ENCODE data around the gene FAM227B. TPM values are rescaled to one million over a fixed set of nuclear protein-coding genes. Genes with fewer than 3 reads are reported as not detected.

Gene FAM227B
- total RNA-seq, 4 donors from 2014 or later, result 2.1 to 8.0 (median 5.1) TPM

- no peak overlapping the region for H3K27ac ChIP-seq
- no peaks in the 10 kb centered on the region for H3K27me3 ChIP-seq
- DNase-seq (ENCODE audit: low spot score in 2 of 2), result no peak
- TF ChIP-seq POLR2A (IDR thresholded peaks at IDR 0.05) (no peak), POLR2AphosphoS5 (IDR thresholded peaks at IDR 0.05) (no peak), CTCF (IDR thresholded peaks at IDR 0.05) (no peak), EP300 (IDR thresholded peaks at IDR 0.05) (no peak)
- no peaks in the 10 kb centered on the region for H3K36me3 ChIP-seq
- H3K4me3 ChIP-seq, result no peak overlapping the region
- no peaks in the 10 kb centered on the region for H3K4me1 ChIP-seq
- H3K9me3 ChIP-seq, result peaks cover 5% of the 10 kb centered on the region
- WGBS, result 43% methylated on average over 1 of the region's 1 CpG
Measured at GRCh38 chr15:49506341-49506740, 114.3 kb downstream of the FAM227B start.

- Histone ChIP-seq H3K27ac (no peak overlapping the region), H3K4me3 (no peak overlapping the region), H3K4me1 (no peaks in the 10 kb centered on the region), H3K27me3 (no peaks in the 10 kb centered on the region), H3K9me3 (peaks cover 5% of the 10 kb centered on the region), H3K36me3 (no peaks in the 10 kb centered on the region)
- no peak for DNase-seq (ENCODE audit: low spot score in 2 of 2)
- 60% methylated on average over 1 of the region's 1 CpG for WGBS
- TF ChIP-seq CTCF (IDR thresholded peaks at IDR 0.05), result no peak
- TF ChIP-seq POLR2A (IDR thresholded peaks at IDR 0.05), result no peak
- TF ChIP-seq EP300 (IDR thresholded peaks at IDR 0.05), result no peak
- TF ChIP-seq POLR2AphosphoS5 (IDR thresholded peaks at IDR 0.05), result no peak
Measured at GRCh38 chr15:49501586-49501985, 119.0 kb downstream of the FAM227B start.

- 83% methylated on average over 3 of the region's 3 CpGs for WGBS
- TF ChIP-seq EP300 (IDR thresholded peaks at IDR 0.05), result no peak
- TF ChIP-seq CTCF (IDR thresholded peaks at IDR 0.05), result no peak
- no peak for TF ChIP-seq POLR2A (IDR thresholded peaks at IDR 0.05)
- no peak for TF ChIP-seq POLR2AphosphoS5 (IDR thresholded peaks at IDR 0.05)
- Histone ChIP-seq H3K4me3 (no peak overlapping the region), H3K27me3 (no peaks in the 10 kb centered on the region), H3K9me3 (no peaks in the 10 kb centered on the region), H3K27ac (no peak overlapping the region), H3K4me1 (no peaks in the 10 kb centered on the region), H3K36me3 (no peaks in the 10 kb centered on the region)
- DNase-seq (ENCODE audit: low spot score in 2 of 2), result no peak
Measured at GRCh38 chr15:49495993-49496753, 124.4 kb downstream of the FAM227B start.

- no peak for TF ChIP-seq POLR2A (IDR thresholded peaks at IDR 0.05)
- TF ChIP-seq EP300 (IDR thresholded peaks at IDR 0.05), result no peak
- TF ChIP-seq POLR2AphosphoS5 (IDR thresholded peaks at IDR 0.05), result no peak
- TF ChIP-seq CTCF (IDR thresholded peaks at IDR 0.05), result no peak
- no peaks in the 10 kb centered on the region for H3K27me3 ChIP-seq
- no peak overlapping the region for H3K27ac ChIP-seq
- no peak for DNase-seq (ENCODE audit: low spot score in 2 of 2)
- WGBS, result 61% methylated on average over 1 of the region's 1 CpG
- H3K36me3 ChIP-seq, result no peaks in the 10 kb centered on the region
- H3K4me3 ChIP-seq, result no peak overlapping the region
- H3K9me3 ChIP-seq, result no peaks in the 10 kb centered on the region
- H3K4me1 ChIP-seq, result no peaks in the 10 kb centered on the region
Measured at GRCh38 chr15:49494842-49495241, 125.8 kb downstream of the FAM227B start.

- WGBS, result 76% methylated on average over 1 of the region's 1 CpG
- DNase-seq (ENCODE audit: low spot score in 2 of 2), result no peak
- H3K4me1 ChIP-seq, result no peaks in the 10 kb centered on the region
- no peaks in the 10 kb centered on the region for H3K9me3 ChIP-seq
- TF ChIP-seq POLR2AphosphoS5 (IDR thresholded peaks at IDR 0.05), result peak in 2 of 3 donors; percentile 25 to 78
- TF ChIP-seq CTCF (IDR thresholded peaks at IDR 0.05), result no peak
- H3K27ac ChIP-seq, result no peak overlapping the region
- no peaks in the 10 kb centered on the region for H3K36me3 ChIP-seq
- no peaks in the 10 kb centered on the region for H3K27me3 ChIP-seq
- H3K4me3 ChIP-seq, result no peak overlapping the region
Measured at GRCh38 chr15:49492830-49493229, 127.8 kb downstream of the FAM227B start.
